ENCODE measurements around the gene PKMYT1.

The PKMYT1 gene

GRCh38 chr16:2960183-2961010 lies 19.8 kb downstream of the PKMYT1 start:
- Histone ChIP-seq H2AFZ (ENCODE audit: low read depth, low read length, severe bottlenecking) (no peak overlapping the region), H3K27ac (ENCODE audit: low read depth, low read length) (peak overlapping the region; percentile 60), H3K9me2 (replicated peaks; ENCODE audit: insufficient read depth, low read length) (no peaks in the 10 kb centered on the region), H3K36me3 (ENCODE audit: low read length) (no peaks in the 10 kb centered on the region), H3K9ac (ENCODE audit: low read length) (peak overlapping the region; percentile 39; the same call in 1 of the 2 replicates), H3K27me3 (ENCODE audit: low read length) (no peaks in the 10 kb centered on the region), H4K20me1 (ENCODE audit: low read depth, low read length) (no peaks in the 10 kb centered on the region), H3K79me2 (ENCODE audit: insufficient read depth, low read length) (no peaks in the 10 kb centered on the region), H3F3A (ENCODE audit: insufficient read depth) (peaks cover 33% of the 10 kb centered on the region), H3K4me3 (ENCODE audit: insufficient read depth, low read length, poor library complexity, severe bottlenecking) (no peak overlapping the region), H3K9me3 (ENCODE audit: insufficient read depth, low read length) (no peaks in the 10 kb centered on the region), H3K4me2 (ENCODE audit: low read depth, low read length, poor library complexity, severe bottlenecking) (no peak overlapping the region)
- TF ChIP-seq CTCF (IDR thresholded peaks at IDR 0.05; ENCODE audit: insufficient read depth, low read length, poor library complexity, severe bottlenecking) (no peak), EZH2phosphoT487 (conservative IDR thresholded peaks at IDR 0.05; ENCODE audit: low read length) (no peak)

- H3K27ac ChIP-seq (ENCODE audit: low read depth, low read length): no peak overlapping the region; the same call in 1 of the 2 replicates
- no peak for TF ChIP-seq CTCF (IDR thresholded peaks at IDR 0.05; ENCODE audit: insufficient read depth, low read length, poor library complexity, severe bottlenecking)
- TF ChIP-seq EZH2phosphoT487 (conservative IDR thresholded peaks at IDR 0.05; ENCODE audit: low read length): no peak
- no peaks in the 10 kb centered on the region for H3K79me2 ChIP-seq (ENCODE audit: insufficient read depth, low read length)
- no peak overlapping the region for H3K4me2 ChIP-seq (ENCODE audit: low read depth, low read length, poor library complexity, severe bottlenecking)
- no peak overlapping the region for H2AFZ ChIP-seq (ENCODE audit: low read depth, low read length, severe bottlenecking)
- no peaks in the 10 kb centered on the region for H4K20me1 ChIP-seq (ENCODE audit: low read depth, low read length)
- H3K36me3 ChIP-seq (ENCODE audit: low read length): no peaks in the 10 kb centered on the region
- H3K27me3 ChIP-seq (ENCODE audit: low read length): no peaks in the 10 kb centered on the region
- H3F3A ChIP-seq (ENCODE audit: insufficient read depth): peaks cover 25% of the 10 kb centered on the region
- H3K4me3 ChIP-seq (ENCODE audit: insufficient read depth, low read length, poor library complexity, severe bottlenecking): no peak overlapping the region
- no peaks in the 10 kb centered on the region for H3K9me2 ChIP-seq (replicated peaks; ENCODE audit: insufficient read depth, low read length)
- no peak overlapping the region for H3K9ac ChIP-seq (ENCODE audit: low read length)
- H3K9me3 ChIP-seq (ENCODE audit: insufficient read depth, low read length): no peaks in the 10 kb centered on the region
Observed at GRCh38 chr16:2959206-2959605, 21.0 kb downstream of the PKMYT1 start.

- no peak overlapping the region for H3K27ac ChIP-seq (ENCODE audit: low read depth, low read length)
- peaks cover 12% of the 10 kb centered on the region for H3F3A ChIP-seq (ENCODE audit: insufficient read depth)
- no peak overlapping the region for H3K4me2 ChIP-seq (ENCODE audit: low read depth, low read length, poor library complexity, severe bottlenecking)
- H3K36me3 ChIP-seq (ENCODE audit: low read length): no peaks in the 10 kb centered on the region
- H3K9me3 ChIP-seq (ENCODE audit: insufficient read depth, low read length): no peaks in the 10 kb centered on the region
- no peaks in the 10 kb centered on the region for H3K9me2 ChIP-seq (replicated peaks; ENCODE audit: insufficient read depth, low read length)
- TF ChIP-seq EZH2phosphoT487 (conservative IDR thresholded peaks at IDR 0.05; ENCODE audit: low read length) (no peak), CTCF (IDR thresholded peaks at IDR 0.05; ENCODE audit: insufficient read depth, low read length, poor library complexity, severe bottlenecking) (no peak)
- H3K79me2 ChIP-seq (ENCODE audit: insufficient read depth, low read length): no peaks in the 10 kb centered on the region
- no peaks in the 10 kb centered on the region for H3K27me3 ChIP-seq (ENCODE audit: low read length)
- H4K20me1 ChIP-seq (ENCODE audit: low read depth, low read length): no peaks in the 10 kb centered on the region
- no peak overlapping the region for H3K4me3 ChIP-seq (ENCODE audit: insufficient read depth, low read length, poor library complexity, severe bottlenecking)
- no peak overlapping the region for H3K9ac ChIP-seq (ENCODE audit: low read length)
- no peak overlapping the region for H2AFZ ChIP-seq (ENCODE audit: low read depth, low read length, severe bottlenecking)
Observed at GRCh38 chr16:2956579-2956956, 23.7 kb downstream of the PKMYT1 start.
